Pancreas (tissue), 10 donors: ENCODE results near the gene CAD. TPM values are rescaled to one million over a fixed set of nuclear protein-coding genes. Genes with fewer than 3 reads are reported as not detected.

ENCODE experiments used
- ATAC-seq, 4 donors: fragments of 200-7000 bp; cut with Tn5 transposase; one replicate each; pipeline versions ENCODE4 v1.8.0 to v1.9.1; 2020; ENCODE audit warnings: mild to moderate bottlenecking in 4 of 4, moderate library complexity in 4 of 4
- DNase-seq, 6 donors: peaks; one replicate each; pipeline ENCODE4 v3.0.0-alpha.2; 2020
- FAIRE-seq: peaks from 2 replicates; lab custom pipeline; 2012; peaks lifted over from hg19 to GRCh38; lab: Jason Lieb, UNC
- H3K27ac ChIP-seq, 4 donors: fragments of 200-600 bp; sonication (generic); 1 replicate in 3 of 4; 2 replicates in 1 of 4; pipeline versions ENCODE4 v1.5.0 to v1.8.0; 2020
- H3K27me3 ChIP-seq, 4 donors: fragments of 200-600 bp; one replicate each; pipeline ENCODE4 v1.8.0; 2021
- H3K36me3 ChIP-seq, 3 donors: fragments of 200-600 bp; sonication (generic) in 1 of 3; one replicate each; pipeline versions ENCODE4 v1.5.0 to v1.8.0; 2020 to 2021
- H3K4me1 ChIP-seq, 3 donors: fragments of 200-600 bp; one replicate each; pipeline ENCODE4 v1.8.0; 2021
- H3K4me3 ChIP-seq, 4 donors: fragments of 200-600 bp; sonication (generic) in 2 of 4; one replicate each; pipeline versions ENCODE4 v1.5.0 to v1.8.0; 2020 to 2021
- H3K9me3 ChIP-seq, 4 donors: fragments of 200-600 bp; one replicate each; pipeline ENCODE4 v1.8.0; 2021
- CTCF ChIP-seq, 4 donors: fragments of 200-600 bp; sonication (generic) in 3 of 4; IDR thresholded peaks; one replicate each; pipeline versions ENCODE4 v1.5.0 to v1.8.0; 2021; ENCODE audit warnings: antibody characterized with exemption in 4 of 4
- WGBS, 2 donors: extraction: QIAGEN DNeasy Blood & Tissue Kit; methylation state at CpG; one replicate each; pipeline ENCODE4 v1.1.7; 2013; 5-methylcytosine and 5-hydroxymethylcytosine counted together
- intact Hi-C, 3 donors: fragments of 100-400 bp; cut with DNase I; formaldehyde crosslinking; loops; one replicate each; pipeline versions ENCODE4 v1.11.1 to v1.14.2; 2022
- polyA plus RNA-seq, 2 donors: library from polyadenylated mRNA; stranded (reverse); fragments of 200-250 nt; gene quantifications; one replicate each; pipeline ENCODE4 v1.2.3, GENCODE V29; 2013
- total RNA-seq, 6 donors: library from RNA; stranded (reverse); fragmentation: NEBNext Ultra II Directional in 4 of 6; extraction: Animal tissue kit (Norgen Biotek cat#: 25700) in 4 of 6; gene quantifications; one replicate each; pipeline versions ENCODE4 v1.2.1 to v1.2.4, GENCODE V29; 2021 to 2023
- donor health status: healthy with polysubstance abuse.
- donor health status: DM: no; HTN: no; CAD: no; lungs with moderate emphysema.
- donor health status: DM: no; HTN: no; CAD: no.
- donor health status: control.
- donor health status: control.
- donor health status: Bipolar disorder and iron deficiency.
- donor health status: DM: yes; HTN: yes; CAD: no.
- donor health status: DM: no; HTN: no; CAD: no.
- donor health status: DM: no; HTN: no; CAD: no.
- donor health status: DM: yes; HTN: yes; CAD: no.

The CAD gene
- total and polyA plus RNA-seq, 8 donors = 9.6 to 24.6 (median 16.3) TPM

GRCh38 chr2:27290549-27290948, 73.4 kb downstream of the CAD start:
- WGBS, 2 donors = 88 to 93% methylated on average over 5 of the region's 5 CpGs
- no peak overlapping the region for H3K27ac ChIP-seq
- TF ChIP-seq CTCF (IDR thresholded peaks at IDR 0.05) = no peak
- H3K4me3 ChIP-seq = no peak overlapping the region
- ATAC-seq = no peak
- no peaks in the 10 kb centered on the region for H3K36me3 ChIP-seq
- no peak for FAIRE-seq
- no peak for DNase-seq
- H3K27me3 ChIP-seq = no peaks in the 10 kb centered on the region
- intact Hi-C loops = no loop called here
- H3K4me1 ChIP-seq = peaks cover 0 to 12% (median 0%) of the 10 kb centered on the region in 3 donors
- H3K9me3 ChIP-seq = no peaks in the 10 kb centered on the region

GRCh38 chr2:27291865-27292264, 74.7 kb downstream of the CAD start:
- H3K9me3 ChIP-seq = no peaks in the 10 kb centered on the region
- H3K4me3 ChIP-seq = no peak overlapping the region
- TF ChIP-seq CTCF (IDR thresholded peaks at IDR 0.05) = no peak
- no peaks in the 10 kb centered on the region for H3K36me3 ChIP-seq
- WGBS, 2 donors = 46 to 47% methylated on average over 6 of the region's 6 CpGs
- DNase-seq (no peak), FAIRE-seq (no peak), ATAC-seq (no peak)
- no peaks in the 10 kb centered on the region for H3K27me3 ChIP-seq
- intact Hi-C loops = no loop called here
- H3K4me1 ChIP-seq = peaks cover 0 to 12% (median 0%) of the 10 kb centered on the region in 3 donors
- no peak overlapping the region for H3K27ac ChIP-seq

Other genes starting within 250 kb of the CAD start
- gene MAPRE3, start 246.7 kb upstream of the CAD start, total RNA-seq = 10 to 100 TPM in 2 of 6 donors, 1 to 10 TPM in 4; 4.7 to 10.9 (median 8.2) TPM
- 10 to 100 TPM; 35.7 to 56.8 TPM for gene MAPRE3, start 246.7 kb upstream of the CAD start, polyA plus RNA-seq
- 10 to 100 TPM; 57.3 to 77.1 (median 59.8) TPM for gene TMEM214, start 184.4 kb upstream of the CAD start, total RNA-seq
- gene TMEM214, start 184.4 kb upstream of the CAD start, polyA plus RNA-seq = 100 to 1,000 TPM in 1 of 2 donors, 10 to 100 TPM in 1; 72.1 to 109 TPM
- gene AGBL5, start 165.7 kb upstream of the CAD start, total RNA-seq = 10 to 100 TPM in 5 of 6 donors, 1 to 10 TPM in 1; 8.2 to 15.5 (median 11.9) TPM
- gene AGBL5, start 165.7 kb upstream of the CAD start, polyA plus RNA-seq = 10 to 100 TPM in 1 of 2 donors, 1 to 10 TPM in 1; 8.7 to 11.6 TPM
- gene OST4, start 145.7 kb upstream of the CAD start, total RNA-seq = 100 to 1,000 TPM in 3 of 6 donors, 10 to 100 TPM in 3; 76.6 to 148 (median 108) TPM
- 100 to 1,000 TPM; 183 to 188 TPM for gene OST4, start 145.7 kb upstream of the CAD start, polyA plus RNA-seq
- gene EMILIN1, start 138.8 kb upstream of the CAD start, total RNA-seq = 10 to 100 TPM in 2 of 6 donors, 1 to 10 TPM in 4; 2.6 to 47.1 (median 7.3) TPM
- 10 to 100 TPM in 1 of 2 donors, 1 to 10 TPM in 1; 3.7 to 15.5 TPM for gene EMILIN1, start 138.8 kb upstream of the CAD start, polyA plus RNA-seq
- gene KHK, start 130.6 kb upstream of the CAD start, total RNA-seq = 10 to 100 TPM in 1 of 6 donors, 1 to 10 TPM in 5; 5.1 to 11.7 (median 6.3) TPM
- 10 to 100 TPM; 10.6 to 16.2 TPM for gene KHK, start 130.6 kb upstream of the CAD start, polyA plus RNA-seq
- gene CGREF1, start 98.2 kb upstream of the CAD start, total RNA-seq = 1 to 10 TPM in 1 of 6 donors, under 1 TPM in 4, not detected in 1; 0.42 to 1.1 (median 0.78) TPM
- 1 to 10 TPM in 1 of 2 donors, under 1 TPM in 1; 0.49 to 1.2 TPM for gene CGREF1, start 98.2 kb upstream of the CAD start, polyA plus RNA-seq
- gene ABHD1, start 93.6 kb upstream of the CAD start, total RNA-seq = under 1 TPM in 5 of 6 donors, not detected in 1; 0.26 to 0.47 (median 0.34) TPM
- under 1 TPM; 0.27 to 0.99 TPM for gene ABHD1, start 93.6 kb upstream of the CAD start, polyA plus RNA-seq
- 10 to 100 TPM; 24.6 to 38.7 (median 29.6) TPM for gene PREB, start 82.7 kb upstream of the CAD start, total RNA-seq
- 10 to 100 TPM; 61.4 to 73.6 TPM for gene PREB, start 82.7 kb upstream of the CAD start, polyA plus RNA-seq
- not detected for gene PRR30, start 78.0 kb upstream of the CAD start, total RNA-seq
- gene PRR30, start 78.0 kb upstream of the CAD start, polyA plus RNA-seq = not detected
- gene TCF23, start 68.4 kb upstream of the CAD start, total RNA-seq = under 1 TPM in 4 of 6 donors, not detected in 2; 0.03 to 0.19 (median 0.04) TPM
- gene TCF23, start 68.4 kb upstream of the CAD start, polyA plus RNA-seq = not detected
- gene ATRAID, start 5.3 kb upstream of the CAD start, total RNA-seq = 10 to 100 TPM; 38.9 to 56.8 (median 48.6) TPM
- gene ATRAID, start 5.3 kb upstream of the CAD start, polyA plus RNA-seq = 100 to 1,000 TPM in 1 of 2 donors, 10 to 100 TPM in 1; 68.1 to 106 TPM
- 10 to 100 TPM in 5 of 6 donors, 1 to 10 TPM in 1; 8.3 to 15.3 (median 13.1) TPM for gene SLC5A6, start 5.1 kb upstream of the CAD start, total RNA-seq
- 10 to 100 TPM; 14.9 to 15.0 TPM for gene SLC5A6, start 5.1 kb upstream of the CAD start, polyA plus RNA-seq
- under 1 TPM in 1 of 6 donors, not detected in 5; 0.12 TPM for gene SLC30A3, start 45.7 kb downstream of the CAD start, total RNA-seq
- gene SLC30A3, start 45.7 kb downstream of the CAD start, polyA plus RNA-seq = under 1 TPM in 1 of 2 donors, not detected in 1; 0.15 TPM
- gene DNAJC5G, start 58.1 kb downstream of the CAD start, total RNA-seq = under 1 TPM in 1 of 6 donors, not detected in 5; 0.06 TPM
- under 1 TPM in 1 of 2 donors, not detected in 1; 0.34 TPM for gene DNAJC5G, start 58.1 kb downstream of the CAD start, polyA plus RNA-seq
- gene TRIM54, start 65.1 kb downstream of the CAD start, total RNA-seq = 1 to 10 TPM in 1 of 6 donors, under 1 TPM in 5; 0.08 to 1.1 (median 0.33) TPM
- gene TRIM54, start 65.1 kb downstream of the CAD start, polyA plus RNA-seq = under 1 TPM; 0.27 to 0.31 TPM
- 1 to 10 TPM in 1 of 6 donors, under 1 TPM in 5; 0.51 to 1.0 (median 0.76) TPM for gene UCN, start 91.1 kb downstream of the CAD start, total RNA-seq
- 1 to 10 TPM; 2.7 to 4.6 TPM for gene UCN, start 91.1 kb downstream of the CAD start, polyA plus RNA-seq
- gene MPV17, start 105.7 kb downstream of the CAD start, total RNA-seq = 10 to 100 TPM; 24.8 to 38.0 (median 32.0) TPM
- gene MPV17, start 105.7 kb downstream of the CAD start, polyA plus RNA-seq = 10 to 100 TPM; 57.3 to 71.8 TPM
- 10 to 100 TPM; 21.2 to 30.7 (median 26.7) TPM for gene GTF3C2, start 139.4 kb downstream of the CAD start, total RNA-seq
- 10 to 100 TPM; 33.1 to 34.3 TPM for gene GTF3C2, start 139.4 kb downstream of the CAD start, polyA plus RNA-seq
- gene EIF2B4, start 153.0 kb downstream of the CAD start, total RNA-seq = 10 to 100 TPM; 24.1 to 34.7 (median 31.3) TPM
- gene EIF2B4, start 153.0 kb downstream of the CAD start, polyA plus RNA-seq = 10 to 100 TPM; 69.9 to 98.1 TPM
- 10 to 100 TPM; 34.3 to 48.6 (median 39.5) TPM for gene SNX17, start 153.2 kb downstream of the CAD start, total RNA-seq
- 10 to 100 TPM; 38.8 to 60.2 TPM for gene SNX17, start 153.2 kb downstream of the CAD start, polyA plus RNA-seq
- 10 to 100 TPM in 1 of 6 donors, 1 to 10 TPM in 5; 3.7 to 10.4 (median 7.6) TPM for gene ZNF513, start 163.4 kb downstream of the CAD start, total RNA-seq
- 10 to 100 TPM; 30.1 to 34.4 TPM for gene ZNF513, start 163.4 kb downstream of the CAD start, polyA plus RNA-seq
- gene PPM1G, start 192.2 kb downstream of the CAD start, total RNA-seq = 10 to 100 TPM; 23.6 to 37.8 (median 28.7) TPM
- 10 to 100 TPM; 28.6 to 31.8 TPM for gene PPM1G, start 192.2 kb downstream of the CAD start, polyA plus RNA-seq
- 10 to 100 TPM; 33.5 to 49.5 (median 38.0) TPM for gene NRBP1, start 211.3 kb downstream of the CAD start, total RNA-seq
- gene NRBP1, start 211.3 kb downstream of the CAD start, polyA plus RNA-seq = 10 to 100 TPM; 32.5 to 60.7 TPM
- 10 to 100 TPM; 21.6 to 36.5 (median 26.6) TPM for gene KRTCAP3, start 225.0 kb downstream of the CAD start, total RNA-seq
- 10 to 100 TPM; 29.5 to 33.0 TPM for gene KRTCAP3, start 225.0 kb downstream of the CAD start, polyA plus RNA-seq